ENCODE results near the gene MRPL39. TPM values are rescaled to one million over a fixed set of nuclear protein-coding genes. Genes with fewer than 3 reads are reported as not detected.

Gene MRPL39
- total and polyA plus RNA-seq, 9 of the 15 experiments (the other 6 are each of a cell fraction or from before 2014, with no cell fraction given), result 65.4 to 247 (median 105) TPM

DNA sequence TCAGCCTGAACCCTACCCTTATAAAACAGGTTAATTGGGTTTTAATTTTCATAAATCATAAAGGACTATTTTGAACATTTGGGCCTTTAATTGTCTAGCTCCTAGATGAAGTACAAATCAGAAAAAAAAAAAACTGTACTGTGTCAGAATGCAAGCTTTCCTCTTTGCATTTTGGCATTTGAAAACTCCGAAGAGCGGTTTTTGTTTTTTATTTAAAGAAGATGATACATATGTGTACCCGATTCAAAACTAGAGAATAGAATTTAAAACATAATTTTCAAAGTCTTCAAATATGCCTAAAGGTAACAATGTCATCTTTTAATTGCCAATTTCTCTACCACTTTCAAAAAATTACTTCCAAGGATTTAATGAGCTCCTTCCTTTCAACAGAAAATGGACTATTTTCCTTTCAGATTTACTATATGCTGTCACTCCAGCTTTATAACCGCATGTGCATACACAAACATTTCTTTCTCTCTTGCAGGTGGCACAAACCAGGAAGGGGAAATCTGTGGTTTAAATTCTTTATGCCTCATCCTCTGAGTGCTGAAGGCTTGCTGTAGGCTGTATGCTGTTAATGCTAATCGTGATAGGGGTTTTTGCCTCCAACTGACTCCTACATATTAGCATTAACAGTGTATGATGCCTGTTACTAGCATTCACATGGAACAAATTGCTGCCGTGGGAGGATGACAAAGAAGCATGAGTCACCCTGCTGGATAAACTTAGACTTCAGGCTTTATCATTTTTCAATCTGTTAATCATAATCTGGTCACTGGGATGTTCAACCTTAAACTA is 33.7 kb downstream of the MRPL39 start:
- no peaks in the 10 kb centered on the region for H3K9me1 ChIP-seq (ENCODE audit: control insufficient read depth, insufficient read depth, low read length)
- no peak overlapping the region for H3K4me2 ChIP-seq (ENCODE audit: insufficient read depth, low read length)
- no peak overlapping the region for H3K9ac ChIP-seq (ENCODE audit: insufficient read depth in 1 of 2, low read depth in 2 of 2, low read length in 2 of 2)
- no peaks in the 10 kb centered on the region for H4K20me1 ChIP-seq (replicated peaks; ENCODE audit: control insufficient read depth, insufficient read depth, low read length)
- H3K27ac ChIP-seq (ENCODE audit: extremely low read depth, low read depth, low read length), result no peak overlapping the region
- WGBS (ENCODE audit: insufficient coverage, low coverage, missing lambda C conversion rate), result 54% methylated on average over 6 of the region's 6 CpGs
- DNase-seq (ENCODE audit: extremely low read depth in 1 of 4, low spot score in 3 of 4), result peak; percentile 22 to 63 (median 30)
- ChIA-PET POLR2A (no interaction called here), CTCF (ENCODE audit: low intra/inter-chr PET ratio) (no interaction called here)
- intact Hi-C loops (cut with micrococcal nuclease) (no loop called here), in situ Hi-C loops (cut with MboI) (no loop called here)
- BruUV-seq (replicated peaks), result no TSS peak
- peaks cover 0 to 6% of the 10 kb centered on the region in 2 experiments; a peak in 3 of 5 replicates for H3K4me1 ChIP-seq (replicated peaks in 1 of 2; ENCODE audit: control insufficient read depth in 2 of 2, insufficient read depth in 2 of 2, low read length in 2 of 2)
- H3K4me3 ChIP-seq, result no peak overlapping the region
- H3K36me3 ChIP-seq (ENCODE audit: control insufficient read depth, insufficient read depth, low read length), result peaks cover 6% of the 10 kb centered on the region; the same call in 2 of the 3 replicates
- H3K79me2 ChIP-seq (ENCODE audit: control insufficient read depth, insufficient read depth, low read length), result no peaks in the 10 kb centered on the region
- peak; percentile 87 for FAIRE-seq
- H3K9me3 ChIP-seq (replicated peaks; ENCODE audit: control insufficient read depth, insufficient read depth, low read depth, low read length), result no peaks in the 10 kb centered on the region
- no peaks in the 10 kb centered on the region for H3K27me3 ChIP-seq (ENCODE audit: control insufficient read depth in 2 of 2, insufficient read depth in 2 of 2, low read length in 2 of 2)
- ATAC-seq, result peak; percentile 74
- no peak overlapping the region for H2AFZ ChIP-seq (ENCODE audit: low read depth, low read length)
- peak; percentile 84 for TF ChIP-seq SMARCA4 (IDR thresholded peaks at IDR 0.05)
- TF ChIP-seq SMARCE1 (IDR thresholded peaks at IDR 0.05), result peak; percentile 90
- no peak for TF ChIP-seq ZNF75A (CRISPR knock-in tag; IDR thresholded peaks at IDR 0.05)
- TF ChIP-seq ARID1B (IDR thresholded peaks at IDR 0.05), result peak; percentile 75
- peak; percentile 60 for TF ChIP-seq FOS (IDR thresholded peaks at IDR 0.05; ENCODE audit: extremely low read depth, insufficient read length)
- TF ChIP-seq SUPT5H (IDR thresholded peaks at IDR 0.05), result no peak
- TF ChIP-seq TEAD4 (IDR thresholded peaks at IDR 0.05; ENCODE audit: low read length), result peak; percentile 32; the same call in 1 of the 2 replicates
- TF ChIP-seq TEAD4 (CRISPR knock-in tag; IDR thresholded peaks at IDR 0.05; ENCODE audit: borderline replicate concordance), result no peak
- TF ChIP-seq ZNF551 (CRISPR knock-in tag; IDR thresholded peaks at IDR 0.05), result no peak
- TF ChIP-seq JUND (IDR thresholded peaks at IDR 0.05; ENCODE audit: borderline replicate concordance, low read depth, low read length), result peak; percentile 95
- TF ChIP-seq JUND (tag; IDR thresholded peaks at IDR 0.05; ENCODE audit: borderline replicate concordance, low read depth, low read length), result peak; percentile 93
- peak; percentile 97 for TF ChIP-seq HMBOX1 (IDR thresholded peaks at IDR 0.05)
- TF ChIP-seq JUN (IDR thresholded peaks at IDR 0.05; ENCODE audit: borderline replicate concordance, low read depth, low read length), result peak; percentile 88
- TF ChIP-seq JUN (CRISPR knock-in tag; IDR thresholded peaks at IDR 0.05; ENCODE audit: borderline replicate concordance), result no peak
- TF ChIP-seq KDM1A (IDR thresholded peaks at IDR 0.05), result 0 out of 4 replicates have a peak, but pooled peaks of 1 of the 2 experiments have one; percentile 24
- TF ChIP-seq, protein P1, sequence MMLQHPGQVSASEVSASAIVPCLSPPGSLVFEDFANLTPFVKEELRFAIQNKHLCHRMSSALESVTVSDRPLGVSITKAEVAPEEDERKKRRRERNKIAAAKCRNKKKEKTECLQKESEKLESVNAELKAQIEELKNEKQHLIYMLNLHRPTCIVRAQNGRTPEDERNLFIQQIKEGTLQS (IDR thresholded peaks at IDR 0.05), result peak; percentile 93
- TF ChIP-seq, protein P1 (CRISPR knock-in tag; conservative IDR thresholded peaks at IDR 0.05), result no peak
- peak; percentile 50 for TF ChIP-seq NFE2 (IDR thresholded peaks at IDR 0.05; ENCODE audit: low read depth)
- TF ChIP-seq EGR1 (conservative IDR thresholded peaks at IDR 0.05), result peak; percentile 75
- TF ChIP-seq DACH1 (IDR thresholded peaks at IDR 0.05; ENCODE audit: partially characterized antibody), result peak; percentile 61
- peak; percentile 36; the same call in 1 of the 2 replicates for TF ChIP-seq SOX6 (IDR thresholded peaks at IDR 0.05)
- TF ChIP-seq FOSL1 (tag; conservative IDR thresholded peaks at IDR 0.05), result peak; percentile 96
